Common myeloid progenitor, CD34-positive (primary cell): ENCODE results near the gene RNFT2.
A peak's percentile ranks its signal among the peaks of the same experiment; 100 is the strongest.
"Not testable (repeated sequence)": the region's sequence is repeated elsewhere in the genome, so short reads cannot be mapped to it uniquely, and the experiment has no call there.

Experiments
- CTCF ChIA-PET: fragments of 350-600 bp; sonication (Branson Sonifier 250); formaldehyde crosslinking; loops from one replicate; lab custom pipeline; 2021; ENCODE audit warnings: antibody characterized with exemption; lab: Charles Lee
- POLR2A ChIA-PET: fragments of 350-600 bp; sonication (Branson Sonifier 250); formaldehyde crosslinking; loops from one replicate; lab custom pipeline; 2021; ENCODE audit warnings: antibody characterized with exemption; lab: Charles Lee
- DNase-seq, 3 donors: peaks; one replicate each; pipeline versions ENCODE4 v3.0.0 to v3.0.0-alpha.2; 2013
- H3K27ac ChIP-seq, 2 experiments: 1 replicate in 1 of 2; 2 replicates in 1 of 2; pipeline ENCODE4 v1.7.0; 2013; ENCODE audit warnings: inconsistent platforms in 2 of 2, low read length in 2 of 2, mild to moderate bottlenecking in 2 of 2, low read depth in 1 of 2, moderate library complexity in 1 of 2; ENCODE audit not compliant: severe bottlenecking in 2 of 2, insufficient read depth in 1 of 2, poor library complexity in 1 of 2
- H3K27me3 ChIP-seq, 5 experiments: replicated peaks in 2 of 5; 1 replicate in 3 of 5; 2 replicates in 2 of 5; pipeline versions ENCODE4 v1.6.1 to v1.7.0; 2013; ENCODE audit warnings: low read length in 4 of 5, mild to moderate bottlenecking in 2 of 5, moderate library complexity in 2 of 5, inconsistent platforms in 1 of 5; ENCODE audit not compliant: insufficient read depth in 5 of 5, control insufficient read depth in 4 of 5
- H3K36me3 ChIP-seq, 4 experiments: 1 replicate in 2 of 4; 2 replicates in 2 of 4; pipeline versions ENCODE4 v1.6.1 to v1.7.0; 2013; ENCODE audit warnings: low read length in 3 of 4, control low read depth in 1 of 4, mild to moderate bottlenecking in 1 of 4; ENCODE audit not compliant: control insufficient read depth in 4 of 4, insufficient read depth in 4 of 4
- H3K4me1 ChIP-seq, 4 experiments: 1 replicate in 3 of 4; 2 replicates in 1 of 4; pipeline versions ENCODE4 v1.6.1 to v1.7.1; 2013; ENCODE audit warnings: low read length in 3 of 4, mild to moderate bottlenecking in 3 of 4, control low read depth in 1 of 4, inconsistent platforms in 1 of 4, moderate library complexity in 1 of 4; ENCODE audit not compliant: control insufficient read depth in 4 of 4, insufficient read depth in 4 of 4; ENCODE audit errors: control extremely low read depth in 1 of 4
- H3K4me3 ChIP-seq, 7 experiments: 1 replicate in 4 of 7; 2 replicates in 3 of 7; pipeline versions ENCODE4 v1.5.1 to v1.7.0; 2013; ENCODE audit warnings: mild to moderate bottlenecking in 7 of 7, low read length in 6 of 7, moderate library complexity in 6 of 7, inconsistent platforms in 2 of 7, low read depth in 2 of 7, control low read depth in 1 of 7; ENCODE audit not compliant: insufficient read depth in 4 of 7, control insufficient read depth in 1 of 7; ENCODE audit errors: extremely low read depth in 1 of 7
- H3K9me3 ChIP-seq, 5 experiments: 1 replicate in 4 of 5; 2 replicates in 1 of 5; pipeline versions ENCODE4 v1.6.1 to v1.7.1; 2013; ENCODE audit warnings: low read length in 4 of 5, mild to moderate bottlenecking in 2 of 5, inconsistent platforms in 1 of 5, low read depth in 1 of 5, moderate library complexity in 1 of 5; ENCODE audit not compliant: control insufficient read depth in 4 of 5, insufficient read depth in 2 of 5; ENCODE audit errors: control extremely low read depth in 1 of 5
- WGBS: methylation state at CpG from one replicate; pipeline ENCODE4 v1.1.5; 2013; ENCODE audit not compliant: insufficient coverage; 5-methylcytosine and 5-hydroxymethylcytosine counted together

The RNFT2 gene

DNA sequence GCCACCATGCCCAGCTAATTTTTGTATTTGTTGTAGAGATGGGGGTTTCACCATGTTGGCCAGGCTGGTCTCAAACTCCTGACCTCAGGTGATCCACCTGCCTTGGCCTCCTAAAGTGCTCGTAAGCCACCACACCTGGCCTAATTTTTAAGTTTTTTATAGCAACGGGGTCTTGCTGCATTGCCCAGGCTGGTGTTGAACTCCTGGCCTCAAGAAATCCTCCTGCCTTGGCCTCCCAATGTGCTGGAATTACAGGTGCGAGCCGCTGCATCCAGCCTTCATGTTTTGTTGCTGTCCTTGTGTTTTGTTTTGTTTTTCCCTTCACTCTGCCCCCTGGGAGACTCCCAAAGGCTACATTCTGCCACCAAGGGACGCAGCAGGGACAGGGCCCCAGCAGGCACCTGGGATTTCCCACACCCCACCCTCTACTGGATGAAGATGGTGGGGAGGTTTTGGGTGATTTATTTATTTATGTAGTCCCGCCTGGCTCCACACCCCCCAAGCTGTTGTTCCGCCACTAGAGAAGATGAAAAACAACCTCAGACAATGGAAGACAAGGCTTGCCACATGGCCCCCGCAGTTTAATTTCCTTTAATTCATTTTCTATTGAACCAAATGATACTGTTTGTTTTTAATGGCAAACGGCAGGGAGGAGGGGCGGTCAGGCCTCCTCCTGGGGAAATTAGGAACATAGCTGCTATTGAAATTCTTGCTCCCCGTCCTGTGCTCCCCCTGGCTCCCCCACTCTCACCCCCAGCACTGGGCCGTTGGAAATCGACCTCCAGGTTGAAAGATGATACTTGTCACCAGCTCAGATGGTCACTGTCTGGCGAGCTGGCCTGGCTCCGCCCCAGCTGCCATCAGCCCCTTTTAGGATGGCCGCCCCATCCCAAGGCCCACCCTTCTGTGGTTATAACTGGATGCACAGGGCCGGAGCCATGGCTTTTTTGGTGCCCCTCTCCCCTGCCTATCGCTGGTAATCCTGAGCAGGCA, 70.3 kb downstream of the RNFT2 start:
- Histone ChIP-seq H3K4me3 (no peak overlapping the region), H3K36me3 (no peaks in the 10 kb centered on the region), H3K4me1 (peaks cover 0 to 4% (median 0%) of the 10 kb centered on the region in 4 experiments), H3K27ac (no peak overlapping the region), H3K27me3 (no peaks in the 10 kb centered on the region), H3K9me3 (no peaks in the 10 kb centered on the region)
- 92% methylated on average over 11 of the region's 18 CpGs for WGBS
- ChIA-PET POLR2A (interaction anchor here (0.7 kb wide), 1 partner anchor 24 kb away, joined by 3 read pairs; no protein-coding TSS in a partner anchor), CTCF (no interaction called here)
- DNase-seq = no peak

DNA sequence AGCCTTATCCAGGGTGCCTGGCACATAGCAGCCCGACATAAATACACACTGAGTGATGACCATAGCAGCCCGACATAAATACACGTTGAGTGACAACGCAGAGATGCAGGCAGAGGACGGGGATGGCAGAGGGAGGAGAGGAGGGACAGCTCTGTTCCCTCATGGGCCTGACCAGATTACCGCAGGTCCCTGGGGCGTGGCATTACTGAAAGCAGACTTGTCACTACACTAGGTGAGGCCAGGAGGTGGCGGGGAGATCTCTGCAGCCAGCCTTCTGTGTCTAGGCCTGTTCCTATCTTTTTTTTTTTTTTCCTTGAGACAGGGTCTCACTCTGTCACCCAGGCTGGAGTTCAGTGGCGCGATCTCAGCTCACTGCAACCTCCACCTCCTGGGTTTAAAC, 74.1 kb downstream of the RNFT2 start:
- no peaks in the 10 kb centered on the region for H3K9me3 ChIP-seq
- no peak overlapping the region for H3K27ac ChIP-seq
- ChIA-PET CTCF (no interaction called here), POLR2A (no interaction called here)
- no peak for DNase-seq
- H3K4me1 ChIP-seq = no peaks in the 10 kb centered on the region
- H3K4me3 ChIP-seq = no peak overlapping the region
- no peaks in the 10 kb centered on the region for H3K27me3 ChIP-seq
- no peaks in the 10 kb centered on the region for H3K36me3 ChIP-seq
- 98% methylated on average over 8 of the region's 10 CpGs for WGBS

DNA sequence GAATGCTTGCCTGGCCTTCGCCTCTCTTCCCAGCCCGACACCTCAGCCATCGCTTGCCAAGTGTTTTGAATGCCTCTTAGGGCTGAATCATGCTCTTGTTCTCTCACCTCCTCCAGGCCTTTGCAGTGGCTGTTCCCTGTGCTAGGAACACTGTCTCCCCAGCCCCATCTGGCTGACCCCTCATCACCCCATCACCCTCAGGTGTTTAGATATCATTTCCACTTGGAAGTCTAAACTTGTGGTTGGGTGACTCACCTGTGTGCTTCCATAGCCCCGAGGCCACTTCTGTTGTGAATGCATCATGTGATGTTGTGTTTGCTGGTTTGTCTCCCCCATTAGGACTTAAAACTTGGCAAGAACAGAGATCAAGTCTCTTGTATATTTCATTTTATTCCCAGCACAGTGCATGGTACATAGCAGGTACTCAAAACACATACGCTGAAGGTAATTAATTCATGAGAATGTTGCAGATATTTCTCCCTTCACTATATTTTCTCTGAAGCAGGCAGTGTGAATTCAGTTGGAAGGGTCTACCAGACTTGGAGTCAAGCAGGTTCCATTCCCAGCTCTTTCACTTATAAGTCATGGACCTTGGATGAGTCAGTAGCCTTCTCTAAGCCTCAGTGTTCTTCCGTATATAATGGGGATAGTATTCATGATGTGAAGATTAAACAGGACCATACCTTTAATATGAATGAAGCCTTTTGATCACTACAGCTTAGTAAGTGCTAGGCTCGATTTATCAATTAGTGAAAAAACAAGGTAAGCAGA, 75.3 kb downstream of the RNFT2 start:
- no peaks in the 10 kb centered on the region for H3K36me3 ChIP-seq
- H3K4me1 ChIP-seq = peaks cover 3 to 11% (median 9%) of the 10 kb centered on the region in 4 experiments
- CTCF ChIA-PET = no interaction called here
- H3K4me3 ChIP-seq = no peak overlapping the region
- no peaks in the 10 kb centered on the region for H3K9me3 ChIP-seq
- H3K27me3 ChIP-seq = no peaks in the 10 kb centered on the region
- WGBS = 100% methylated on average over 3 of the region's 7 CpGs
- no peak overlapping the region for H3K27ac ChIP-seq
- POLR2A ChIA-PET = no interaction called here
- DNase-seq = no peak

DNA sequence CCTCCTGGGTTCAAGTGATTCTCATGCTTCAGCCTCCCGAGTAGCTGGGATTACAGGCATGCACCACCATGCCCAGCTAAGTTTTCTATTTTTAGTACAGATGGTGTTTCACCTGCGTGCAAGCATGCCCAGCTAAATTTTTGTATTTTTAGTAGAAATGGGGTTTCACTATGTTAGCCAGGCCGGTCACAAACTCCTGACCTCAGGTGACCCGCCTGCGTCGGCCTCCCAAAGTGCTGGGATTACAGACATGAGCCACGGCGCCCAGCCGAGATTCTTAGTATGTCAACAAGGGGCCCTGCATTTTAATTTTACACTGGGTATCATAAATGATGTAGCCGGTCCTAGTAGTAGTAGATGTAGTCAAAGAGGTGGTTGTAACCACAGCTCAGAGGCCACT, 76.7 kb downstream of the RNFT2 start:
- 100% methylated on average over 5 of the region's 10 CpGs for WGBS
- H3K27ac ChIP-seq, DNase-seq, H3K4me3 ChIP-seq, H3K36me3 ChIP-seq, H3K27me3 ChIP-seq, POLR2A ChIA-PET, H3K9me3 ChIP-seq, CTCF ChIA-PET: not testable (repeated sequence)
- H3K4me1 ChIP-seq = peaks cover 4 to 17% (median 15%) of the 10 kb centered on the region in 4 experiments

DNA sequence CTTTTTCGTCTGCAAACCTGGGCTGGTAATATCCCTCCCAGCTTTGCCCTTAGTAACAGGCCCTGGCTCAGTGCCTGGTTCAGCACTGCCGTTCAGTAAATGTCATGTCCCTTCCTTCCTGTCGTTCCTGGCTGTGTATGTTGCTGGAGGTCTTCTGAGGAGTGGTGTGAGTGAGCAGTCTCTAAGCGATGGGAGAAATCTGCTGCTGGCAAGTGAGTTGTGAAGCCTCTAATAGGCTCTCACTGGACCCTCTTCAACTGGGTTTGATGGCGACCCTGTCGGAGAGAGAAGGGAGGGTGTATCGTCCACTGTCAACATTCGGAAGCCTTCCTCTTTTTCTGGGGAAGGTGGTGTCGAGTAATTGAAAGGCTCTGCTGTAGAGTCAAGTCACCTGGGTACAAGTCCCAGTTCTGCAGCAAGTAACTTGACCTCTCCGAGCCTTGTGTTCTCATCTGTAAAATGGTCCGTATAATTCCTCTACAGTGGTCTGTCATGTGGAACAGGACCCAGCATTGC, 80.3 kb downstream of the RNFT2 start:
- DNase-seq = peak; percentile 63 to 92 (median 89)
- Histone ChIP-seq H3K27ac (peak overlapping the region; percentile 84 to 94), H3K36me3 (no peaks in the 10 kb centered on the region), H3K27me3 (peaks cover 0 to 5% (median 0%) of the 10 kb centered on the region in 5 experiments), H3K4me1 (peaks cover 4 to 17% (median 15%) of the 10 kb centered on the region in 4 experiments), H3K9me3 (no peaks in the 10 kb centered on the region), H3K4me3 (peak overlapping the region; percentile 76 to 97 (median 89))
- CTCF ChIA-PET = no interaction called here
- WGBS = 4% methylated on average over 10 of the region's 11 CpGs
- POLR2A ChIA-PET = no interaction called here

DNA sequence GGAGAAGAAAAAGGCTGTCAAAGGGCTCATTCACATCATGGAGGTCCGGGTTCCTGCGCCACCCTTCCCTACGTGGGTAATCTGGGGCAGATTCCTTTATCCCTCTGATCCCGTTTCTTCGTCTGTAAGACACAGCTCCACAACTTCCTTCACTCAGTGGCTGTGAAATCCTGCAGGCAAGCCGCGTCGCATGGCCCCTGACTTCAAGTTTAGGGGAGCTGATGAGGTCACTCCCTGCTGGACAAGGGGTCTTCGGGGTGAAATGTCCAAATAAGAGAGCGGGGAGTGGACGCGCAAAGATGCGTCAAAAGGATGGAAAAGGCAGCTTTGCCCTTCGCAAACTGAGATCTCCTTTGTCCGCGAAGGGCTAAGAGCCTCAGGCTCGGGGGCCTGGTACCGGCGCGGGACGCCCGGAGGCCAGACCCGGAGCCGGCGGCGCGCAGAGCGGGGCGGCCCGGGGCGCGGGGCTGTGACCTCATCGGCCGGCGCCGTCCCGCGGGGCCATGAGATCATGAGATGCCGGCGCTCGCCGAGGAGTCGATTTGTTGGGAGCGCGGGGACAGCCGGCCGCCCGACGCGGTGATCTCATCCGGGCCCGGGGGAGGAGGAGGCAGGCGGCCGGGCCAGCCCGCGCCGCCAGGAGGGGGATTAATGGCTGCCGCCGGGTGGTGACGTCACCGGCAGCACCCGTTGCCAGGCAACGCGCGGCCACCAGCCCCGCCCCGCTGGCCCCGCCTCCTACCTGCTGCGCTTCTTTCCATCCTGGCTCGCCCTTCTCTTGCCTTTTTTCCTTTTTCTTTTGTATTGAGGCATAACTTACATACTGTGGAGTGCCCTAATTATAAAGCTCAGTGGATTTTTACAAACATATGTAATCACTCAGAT, 81.1 kb downstream of the RNFT2 start:
- DNase-seq = peak; percentile 86 to 93 (median 88)
- CTCF ChIA-PET = no interaction called here
- H3K9me3 ChIP-seq = no peaks in the 10 kb centered on the region

More for the DNA sequence above, 81.1 kb downstream of the RNFT2 start:
- peak overlapping the region; percentile 84 to 94 for H3K27ac ChIP-seq
- H3K4me1 ChIP-seq = peaks cover 4 to 17% (median 15%) of the 10 kb centered on the region in 4 experiments
- H3K4me3 ChIP-seq = peak overlapping the region; percentile 76 to 97 (median 89)
- POLR2A ChIA-PET = interaction anchor here (0.6 kb wide), 2 partner anchors 26 to 245 kb away, joined by 3 read pairs; no protein-coding TSS in a partner anchor
- WGBS = 0% methylated on average over 62 of the region's 70 CpGs
- H3K36me3 ChIP-seq = no peaks in the 10 kb centered on the region
- peaks cover 0 to 5% (median 0%) of the 10 kb centered on the region in 5 experiments for H3K27me3 ChIP-seq
